ENCODE data around the gene GBX2. TPM values are rescaled to one million over a fixed set of nuclear protein-coding genes. Genes with fewer than 3 reads are reported as not detected.

The GBX2 gene
- total and polyA plus RNA-seq, 9 of the 15 experiments (the other 6 are each of a cell fraction or from before 2014, with no cell fraction given): 0.03 to 0.53 (median 0.27) TPM; not detected in 1

DNA sequence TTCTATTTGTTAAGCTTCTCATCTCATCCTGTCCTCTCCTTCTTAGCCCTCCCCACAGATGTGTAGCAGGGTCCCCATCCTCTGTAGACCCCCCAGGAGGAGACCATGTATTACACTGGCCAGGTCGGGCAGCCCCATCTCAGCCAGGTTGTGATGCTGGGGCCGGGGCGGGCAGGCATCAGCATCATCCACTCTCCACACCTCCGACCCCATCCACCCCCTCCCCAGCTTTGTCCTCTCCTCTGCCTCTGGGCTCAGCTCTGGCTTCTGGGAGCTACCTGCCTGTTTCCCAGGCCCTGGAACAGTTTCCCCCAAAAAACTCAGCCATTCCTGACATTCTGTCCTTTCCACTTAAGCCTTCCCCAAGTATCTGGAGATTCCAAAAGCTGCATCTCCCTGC is 49.2 kb downstream of the GBX2 start:
- no peak for ATAC-seq
- no peak for DNase-seq (ENCODE audit: extremely low read depth in 1 of 4, low spot score in 3 of 4)
- TF ChIP-seq, protein P1, sequence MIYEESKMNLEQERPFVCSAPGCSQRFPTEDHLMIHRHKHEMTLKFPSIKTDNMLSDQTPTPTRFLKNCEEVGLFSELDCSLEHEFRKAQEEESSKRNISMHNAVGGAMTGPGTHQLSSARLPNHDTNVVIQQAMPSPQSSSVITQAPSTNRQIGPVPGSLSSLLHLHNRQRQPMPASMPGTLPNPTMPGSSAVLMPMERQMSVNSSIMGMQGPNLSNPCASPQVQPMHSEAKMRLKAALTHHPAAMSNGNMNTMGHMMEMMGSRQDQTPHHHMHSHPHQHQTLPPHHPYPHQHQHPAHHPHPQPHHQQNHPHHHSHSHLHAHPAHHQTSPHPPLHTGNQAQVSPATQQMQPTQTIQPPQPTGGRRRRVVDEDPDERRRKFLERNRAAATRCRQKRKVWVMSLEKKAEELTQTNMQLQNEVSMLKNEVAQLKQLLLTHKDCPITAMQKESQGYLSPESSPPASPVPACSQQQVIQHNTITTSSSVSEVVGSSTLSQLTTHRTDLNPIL (CRISPR knock-in tag; IDR thresholded peaks at IDR 0.05): no peak
- TF ChIP-seq MTA1 (IDR thresholded peaks at IDR 0.05; ENCODE audit: borderline replicate concordance) (no peak), SAP30 (IDR thresholded peaks at IDR 0.05; ENCODE audit: borderline replicate concordance, insufficient read depth, low read depth, low read length, poor library complexity, severe bottlenecking) (no peak), ZNF589 (CRISPR knock-in tag; IDR thresholded peaks at IDR 0.05; ENCODE audit: low read depth) (no peak), EZH2 (IDR thresholded peaks at IDR 0.05; ENCODE audit: borderline replicate concordance, low read depth, low read length) (no peak)
- TF ChIP-seq, protein P2, sequence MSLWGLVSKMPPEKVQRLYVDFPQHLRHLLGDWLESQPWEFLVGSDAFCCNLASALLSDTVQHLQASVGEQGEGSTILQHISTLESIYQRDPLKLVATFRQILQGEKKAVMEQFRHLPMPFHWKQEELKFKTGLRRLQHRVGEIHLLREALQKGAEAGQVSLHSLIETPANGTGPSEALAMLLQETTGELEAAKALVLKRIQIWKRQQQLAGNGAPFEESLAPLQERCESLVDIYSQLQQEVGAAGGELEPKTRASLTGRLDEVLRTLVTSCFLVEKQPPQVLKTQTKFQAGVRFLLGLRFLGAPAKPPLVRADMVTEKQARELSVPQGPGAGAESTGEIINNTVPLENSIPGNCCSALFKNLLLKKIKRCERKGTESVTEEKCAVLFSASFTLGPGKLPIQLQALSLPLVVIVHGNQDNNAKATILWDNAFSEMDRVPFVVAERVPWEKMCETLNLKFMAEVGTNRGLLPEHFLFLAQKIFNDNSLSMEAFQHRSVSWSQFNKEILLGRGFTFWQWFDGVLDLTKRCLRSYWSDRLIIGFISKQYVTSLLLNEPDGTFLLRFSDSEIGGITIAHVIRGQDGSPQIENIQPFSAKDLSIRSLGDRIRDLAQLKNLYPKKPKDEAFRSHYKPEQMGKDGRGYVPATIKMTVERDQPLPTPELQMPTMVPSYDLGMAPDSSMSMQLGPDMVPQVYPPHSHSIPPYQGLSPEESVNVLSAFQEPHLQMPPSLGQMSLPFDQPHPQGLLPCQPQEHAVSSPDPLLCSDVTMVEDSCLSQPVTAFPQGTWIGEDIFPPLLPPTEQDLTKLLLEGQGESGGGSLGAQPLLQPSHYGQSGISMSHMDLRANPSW (CRISPR knock-in tag; IDR thresholded peaks at IDR 0.05): no peak
- Histone ChIP-seq H3K27me3 (ENCODE audit: control insufficient read depth in 2 of 2, insufficient read depth in 2 of 2, low read length in 2 of 2) (no peaks in the 10 kb centered on the region), H3K4me1 (replicated peaks in 1 of 2; ENCODE audit: control insufficient read depth in 2 of 2, insufficient read depth in 2 of 2, low read length in 2 of 2) (peaks cover 0 to 3% of the 10 kb centered on the region in 2 experiments; a peak in 1 of 5 replicates), H2AFZ (ENCODE audit: low read depth, low read length) (no peak overlapping the region), H4K20me1 (replicated peaks; ENCODE audit: control insufficient read depth, insufficient read depth, low read length) (no peaks in the 10 kb centered on the region), H3K4me3 (no peak overlapping the region), H3K79me2 (ENCODE audit: control insufficient read depth, insufficient read depth, low read length) (no peaks in the 10 kb centered on the region), H3K4me2 (ENCODE audit: insufficient read depth, low read length) (no peak overlapping the region), H3K9me3 (replicated peaks; ENCODE audit: control insufficient read depth, insufficient read depth, low read depth, low read length) (no peaks in the 10 kb centered on the region), H3K36me3 (ENCODE audit: control insufficient read depth, insufficient read depth, low read length) (no peaks in the 10 kb centered on the region), H3K27ac (ENCODE audit: extremely low read depth, low read depth, low read length) (no peak overlapping the region), H3K9me1 (ENCODE audit: control insufficient read depth, insufficient read depth, low read length) (no peaks in the 10 kb centered on the region), H3K9ac (ENCODE audit: insufficient read depth in 1 of 2, low read depth in 2 of 2, low read length in 2 of 2) (no peak overlapping the region)
- CTCF ChIA-PET (ENCODE audit: low intra/inter-chr PET ratio): no interaction called here
- BruUV-seq (replicated peaks): no TSS peak
- no peak for FAIRE-seq
- WGBS (ENCODE audit: insufficient coverage, low coverage, missing lambda C conversion rate): no CpG with 5 or more reads among the region's 4 CpGs
- in situ Hi-C loops (cut with MboI) (no loop called here), intact Hi-C loops (cut with micrococcal nuclease) (no loop called here)
- POLR2A ChIA-PET: interaction anchor here (0.9 kb wide), 1 partner anchor 39 kb away, joined by 4 read pairs; no protein-coding TSS in a partner anchor

Data from K562 (cell line).